Natural killer cell (primary cell): Measurements from ENCODE around the gene TM9SF2. TPM values are rescaled to one million over a fixed set of nuclear protein-coding genes. Genes with fewer than 3 reads are reported as not detected.

Experiments used
- ATAC-seq, 3 donors: fragments of 150-1000 bp in 2 of 3; fragments of 200-7000 bp in 1 of 3; cut with Tn5 transposase; 1 replicate in 1 of 3; 2 replicates in 2 of 3; pipeline ENCODE4 v1.10.0; 2021; ENCODE audit warnings: mild to moderate bottlenecking in 2 of 3, moderate library complexity in 2 of 3
- DNase-seq, 2 donors: peaks; one replicate each; pipeline versions ENCODE4 v3.0.0 to v3.0.0-alpha.2; 2013 to 2021; ENCODE audit warnings: mixed read lengths in 1 of 2
- H3K27ac ChIP-seq: one replicate; pipeline ENCODE4 v1.5.1; 2013; ENCODE audit warnings: mild to moderate bottlenecking, low read length
- H3K27me3 ChIP-seq: one replicate; pipeline ENCODE4 v1.6.1; 2013; ENCODE audit warnings: low read length; ENCODE audit not compliant: control insufficient read depth, insufficient read depth
- H3K36me3 ChIP-seq: one replicate; pipeline ENCODE4 v1.6.1; 2013; ENCODE audit warnings: low read length; ENCODE audit not compliant: control insufficient read depth, insufficient read depth
- H3K4me1 ChIP-seq: one replicate; pipeline ENCODE4 v1.6.1; 2013; ENCODE audit warnings: low read length; ENCODE audit not compliant: control insufficient read depth, insufficient read depth
- H3K4me3 ChIP-seq: one replicate; pipeline ENCODE4 v1.5.1; 2013; ENCODE audit warnings: low read length
- H3K9me3 ChIP-seq: one replicate; pipeline ENCODE4 v1.6.1; 2013; ENCODE audit warnings: low read length; ENCODE audit not compliant: control insufficient read depth, insufficient read depth
- H3K27ac Mint-ChIP-seq, 2 donors: one replicate each; pipeline ENCODE4 v1.8.0; 2022; ENCODE audit warnings: mild to moderate bottlenecking in 2 of 2, mixed read lengths in 2 of 2, moderate library complexity in 1 of 2
- H3K27me3 Mint-ChIP-seq, 2 donors: one replicate each; pipeline ENCODE4 v1.8.0; 2022; ENCODE audit warnings: low read depth in 2 of 2, mixed read lengths in 2 of 2
- H3K36me3 Mint-ChIP-seq: one replicate; pipeline ENCODE4 v1.8.0; 2022; ENCODE audit warnings: mixed read lengths
- H3K4me1 Mint-ChIP-seq, 2 donors: one replicate each; pipeline ENCODE4 v1.8.0; 2022; ENCODE audit warnings: mixed read lengths in 2 of 2
- H3K4me3 Mint-ChIP-seq: one replicate; pipeline ENCODE4 v1.8.0; 2022; ENCODE audit warnings: mild to moderate bottlenecking, moderate library complexity, mixed read lengths
- H3K9me3 Mint-ChIP-seq, 2 donors: one replicate each; pipeline ENCODE4 v1.8.0; 2022; ENCODE audit warnings: mixed read lengths in 2 of 2
- CTCF ChIP-seq: fragments of 200-600 bp; IDR thresholded peaks from one replicate; pipeline ENCODE4 v1.8.0; 2022; ENCODE audit warnings: antibody characterized with exemption
- WGBS: methylation state at CpG from one replicate; pipeline ENCODE4 v1.1.7; 2013; ENCODE audit warnings: missing lambda C conversion rate; ENCODE audit not compliant: insufficient coverage; 5-methylcytosine and 5-hydroxymethylcytosine counted together
- intact Hi-C: fragments of 100-400 bp; cut with micrococcal nuclease; formaldehyde crosslinking; loops from one replicate; pipeline ENCODE4 v1.14.2; 2022
- total RNA-seq, 4 donors: library from RNA; stranded (reverse); fragments of 120-200 nt in 1 of 4; gene quantifications; one replicate each; pipeline versions ENCODE4 v1.2.3 to v1.2.4, GENCODE V29; 2013 to 2022

TM9SF2 gene
- total RNA-seq, 3 donors from 2014 or later (not counting 1 experiment from before 2014, with no cell fraction given), result 41.8 to 62.1 (median 51.4) TPM

- Histone ChIP-seq H3K36me3 (no peaks in the 10 kb centered on the region), H3K4me3 (no peak overlapping the region), H3K27ac (no peak overlapping the region), H3K27me3 (no peaks in the 10 kb centered on the region), H3K9me3 (no peaks in the 10 kb centered on the region), H3K4me1 (peaks cover 29% of the 10 kb centered on the region)
- H3K27me3 Mint-ChIP-seq, result peaks cover 0 to 4% of the 10 kb centered on the region in 2 donors
- H3K27ac Mint-ChIP-seq, result peak overlapping the region in 1 of 2 donors; percentile 53
- peak overlapping the region; percentile 79 for H3K4me3 Mint-ChIP-seq
- DNase-seq (peak in 1 of 2 donors; percentile 64), ATAC-seq (no peak)
- peaks cover 32 to 33% of the 10 kb centered on the region in 2 donors for H3K4me1 Mint-ChIP-seq
- no peaks in the 10 kb centered on the region for H3K9me3 Mint-ChIP-seq
- intact Hi-C loops, result no loop called here
- no peaks in the 10 kb centered on the region for H3K36me3 Mint-ChIP-seq
- TF ChIP-seq CTCF, result no peak
- WGBS, result 14% methylated on average over 5 of the region's 5 CpGs
Observed at GRCh38 chr13:99601535-99601934, 100.3 kb downstream of the TM9SF2 start.

DNA sequence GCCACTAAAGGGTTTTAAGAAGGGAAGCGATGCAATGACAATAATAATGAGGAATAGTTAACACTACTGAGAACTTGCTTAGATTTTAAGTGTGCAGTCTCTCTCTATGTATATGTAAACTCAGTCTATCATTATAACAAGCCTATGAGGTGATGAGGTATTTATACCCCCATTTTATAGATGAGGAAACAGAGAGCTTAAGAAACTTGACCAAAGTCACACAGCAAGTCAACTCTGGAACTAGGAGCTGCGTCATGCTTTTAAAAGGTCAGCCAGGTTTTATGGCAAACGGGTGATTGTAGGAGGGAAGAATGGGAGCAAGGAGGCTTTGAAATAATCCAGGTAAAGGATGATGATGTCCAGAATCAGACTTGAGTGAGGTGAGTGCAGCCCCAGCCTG lies 103.4 kb downstream of the TM9SF2 start:
- Histone ChIP-seq H3K36me3 (no peaks in the 10 kb centered on the region), H3K9me3 (no peaks in the 10 kb centered on the region), H3K27ac (no peak overlapping the region), H3K4me3 (no peak overlapping the region), H3K4me1 (peaks cover 36% of the 10 kb centered on the region), H3K27me3 (no peaks in the 10 kb centered on the region)
- Mint-ChIP-seq H3K4me1 (peaks cover 32 to 39% of the 10 kb centered on the region in 2 donors), H3K27ac (no peak overlapping the region), H3K4me3 (peak overlapping the region; percentile 73), H3K9me3 (no peaks in the 10 kb centered on the region), H3K27me3 (peaks cover 0 to 4% of the 10 kb centered on the region in 2 donors), H3K36me3 (no peaks in the 10 kb centered on the region)
- WGBS, result 98% methylated on average over 2 of the region's 3 CpGs
- no peak for ATAC-seq
- DNase-seq, result no peak
- TF ChIP-seq CTCF, result no peak
- intact Hi-C loops, result no loop called here

- Mint-ChIP-seq H3K4me1 (peaks cover 32 to 34% of the 10 kb centered on the region in 2 donors), H3K36me3 (no peaks in the 10 kb centered on the region), H3K27me3 (peaks cover 0 to 4% of the 10 kb centered on the region in 2 donors), H3K9me3 (no peaks in the 10 kb centered on the region), H3K27ac (peak overlapping the region; percentile 78 to 88), H3K4me3 (peak overlapping the region; percentile 89)
- DNase-seq (peak; percentile 31 to 77), ATAC-seq (peak; percentile 36 to 64 (median 51))
- intact Hi-C loops, result loop anchor here (1.0 kb wide), 1 partner anchor 163 kb away; no protein-coding TSS in a partner anchor
- H3K27me3 ChIP-seq, result no peaks in the 10 kb centered on the region
- 30% methylated on average over 18 of the region's 18 CpGs for WGBS
- no peaks in the 10 kb centered on the region for H3K36me3 ChIP-seq
- peaks cover 32% of the 10 kb centered on the region for H3K4me1 ChIP-seq
- TF ChIP-seq CTCF, result no peak
- H3K9me3 ChIP-seq, result no peaks in the 10 kb centered on the region
- H3K27ac ChIP-seq, result peak overlapping the region; percentile 63
- peak overlapping the region; percentile 66 for H3K4me3 ChIP-seq
Observed at GRCh38 chr13:99605420-99606323, 104.4 kb downstream of the TM9SF2 start.
